ENCODE measurements around the gene CORT.
"Not testable (repeated sequence)": the region's sequence is repeated elsewhere in the genome, so short reads cannot be mapped to it uniquely, and the experiment has no call there.

Gene CORT

DNA sequence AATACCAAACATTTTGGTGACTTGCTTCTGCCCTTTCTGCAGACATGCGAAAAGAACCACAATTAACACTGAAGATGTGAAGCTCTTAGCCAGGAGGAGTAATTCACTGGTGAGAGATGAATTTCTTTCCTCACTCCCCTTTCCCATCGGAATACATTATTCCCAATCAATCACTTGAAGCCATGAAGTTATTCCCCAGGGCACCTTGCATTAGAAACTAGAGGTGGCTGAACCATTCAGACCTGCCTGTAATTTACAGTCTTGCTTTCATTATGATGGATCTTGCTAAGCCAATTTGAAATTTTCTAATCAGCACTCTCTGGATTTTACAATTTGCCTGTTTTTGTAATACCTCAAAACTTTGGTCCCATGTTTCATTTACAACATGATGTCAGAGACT lies 9.5 kb upstream of the CORT start:
- FAIRE-seq = no peak

DNA sequence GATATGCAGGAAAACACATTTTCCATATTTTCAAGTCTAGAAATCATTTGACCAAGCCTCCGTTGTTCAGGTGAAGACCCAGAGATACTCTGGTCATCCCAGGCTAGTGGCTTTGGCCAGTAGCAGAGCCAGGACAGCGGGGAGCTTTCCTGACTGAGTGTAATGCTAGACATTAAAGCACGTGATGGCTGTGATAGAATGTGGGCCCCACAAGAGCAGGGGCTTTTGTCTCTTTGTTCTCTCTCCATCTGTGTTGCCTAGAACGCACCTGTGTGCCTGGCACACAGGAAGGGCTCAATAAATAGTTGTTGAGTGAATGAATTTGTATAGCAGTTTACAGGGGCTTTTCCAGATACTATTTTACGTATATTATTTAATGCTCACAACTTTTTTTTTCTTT lies 9.0 kb upstream of the CORT start:
- no peak for FAIRE-seq

DNA sequence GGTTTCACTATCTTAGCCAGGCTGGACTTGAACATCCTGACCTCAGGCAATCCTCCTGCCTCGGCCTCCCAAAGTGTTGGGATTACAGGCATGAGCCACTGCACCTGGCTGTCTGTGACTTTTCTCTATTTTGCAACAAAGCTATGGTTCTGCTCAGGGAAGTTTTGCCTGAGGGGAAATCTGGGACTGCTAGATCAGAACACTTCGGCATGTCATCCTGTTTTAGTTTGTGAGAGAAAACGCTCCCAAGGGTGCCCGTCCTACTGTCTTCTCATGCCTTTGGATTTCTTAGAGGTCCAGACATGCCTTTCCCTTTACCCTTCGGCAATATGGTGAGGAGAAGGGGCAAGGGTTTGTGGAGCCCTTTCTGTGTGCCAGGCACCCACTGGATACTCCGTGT lies 5.6 kb upstream of the CORT start:
- no peak for FAIRE-seq

DNA sequence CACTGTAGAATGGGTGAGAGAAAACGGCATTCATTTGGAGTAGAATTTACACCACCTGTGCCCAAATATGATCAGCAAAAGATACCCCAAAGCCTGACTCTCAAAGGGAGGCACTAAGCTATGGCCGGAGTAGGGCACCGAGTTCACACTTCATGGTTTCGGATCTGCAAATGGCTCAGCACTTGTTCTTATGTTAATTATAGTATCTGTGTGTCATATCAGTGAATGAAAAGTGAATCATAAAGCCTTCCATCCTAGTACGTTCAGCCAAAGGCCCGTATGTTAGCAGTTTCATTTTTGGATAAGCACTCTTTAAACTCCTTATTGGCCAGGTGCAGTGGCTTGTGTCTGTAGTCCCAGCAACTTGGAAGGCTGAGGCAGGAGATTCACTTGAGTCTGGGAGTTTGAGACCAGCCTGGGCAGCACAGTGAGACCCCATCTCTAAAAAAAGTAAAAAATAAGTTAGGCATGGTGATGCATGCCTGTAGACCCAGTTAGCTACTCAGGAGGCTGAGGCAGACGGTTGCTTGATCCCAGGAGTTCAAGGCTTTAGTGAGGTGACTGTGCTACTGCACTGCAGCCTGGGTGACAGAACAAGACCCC lies 4.9 kb upstream of the CORT start:
- FAIRE-seq = no peak

DNA sequence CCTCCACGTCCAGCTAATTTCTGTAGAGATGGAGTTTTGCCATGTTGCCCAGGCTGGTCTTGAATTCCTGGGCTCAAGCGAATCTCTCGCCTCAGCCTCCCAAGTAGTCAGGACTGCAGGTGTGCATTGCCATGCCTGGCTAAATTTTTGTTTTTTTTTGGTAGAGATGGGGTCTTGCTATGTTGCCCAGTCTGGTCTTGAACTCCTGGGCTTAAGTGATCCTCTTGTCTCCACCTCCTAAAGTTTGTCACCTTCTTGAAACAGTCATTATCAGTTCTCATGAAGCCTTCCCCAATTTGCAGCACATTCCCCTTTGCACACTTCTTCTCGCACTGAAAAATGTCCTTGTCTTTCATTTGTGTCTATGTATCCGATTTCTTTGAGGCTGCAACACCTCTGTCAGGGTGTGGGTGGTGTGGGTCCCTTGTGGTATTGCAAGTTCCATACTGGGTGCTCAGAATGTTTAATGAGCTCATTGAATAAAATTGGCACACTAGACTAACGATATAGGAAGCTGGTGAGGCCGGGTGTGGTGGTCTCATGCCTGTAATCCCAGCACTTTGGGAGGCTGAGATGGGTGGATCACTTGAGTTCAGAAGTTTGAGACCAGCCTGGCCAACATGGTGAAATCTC lies 2.9 kb upstream of the CORT start:
- FAIRE-seq = no peak

DNA sequence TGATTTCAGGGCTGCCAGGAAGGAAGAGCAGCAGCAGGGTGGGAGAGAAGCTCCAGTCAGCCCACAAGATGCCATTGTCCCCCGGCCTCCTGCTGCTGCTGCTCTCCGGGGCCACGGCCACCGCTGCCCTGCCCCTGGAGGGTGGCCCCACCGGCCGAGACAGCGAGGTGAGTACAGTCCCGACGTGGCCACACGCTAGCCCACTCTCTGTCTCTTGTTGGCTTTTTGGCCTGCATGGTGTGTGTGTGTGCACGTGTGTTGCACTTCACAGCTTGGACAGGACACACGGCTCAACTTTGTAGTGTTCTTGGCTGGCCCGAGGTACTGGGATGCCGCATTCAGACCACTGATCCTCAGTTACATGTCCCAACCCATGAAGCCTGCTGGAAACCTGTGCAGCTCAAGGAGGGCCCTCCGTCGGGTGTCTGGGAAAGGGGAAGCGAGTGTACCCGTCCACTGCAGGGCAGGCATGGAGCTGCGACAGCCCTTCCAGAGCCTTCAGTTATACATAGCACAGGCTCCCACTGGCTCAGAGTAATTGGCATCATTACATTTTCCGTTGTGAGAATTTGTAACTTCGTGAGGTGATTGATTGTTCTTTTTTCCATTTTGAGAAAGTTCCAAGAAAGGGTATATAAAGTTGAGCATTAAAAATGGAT lies 454 bp downstream of the CORT start:
- no peak for FAIRE-seq

DNA sequence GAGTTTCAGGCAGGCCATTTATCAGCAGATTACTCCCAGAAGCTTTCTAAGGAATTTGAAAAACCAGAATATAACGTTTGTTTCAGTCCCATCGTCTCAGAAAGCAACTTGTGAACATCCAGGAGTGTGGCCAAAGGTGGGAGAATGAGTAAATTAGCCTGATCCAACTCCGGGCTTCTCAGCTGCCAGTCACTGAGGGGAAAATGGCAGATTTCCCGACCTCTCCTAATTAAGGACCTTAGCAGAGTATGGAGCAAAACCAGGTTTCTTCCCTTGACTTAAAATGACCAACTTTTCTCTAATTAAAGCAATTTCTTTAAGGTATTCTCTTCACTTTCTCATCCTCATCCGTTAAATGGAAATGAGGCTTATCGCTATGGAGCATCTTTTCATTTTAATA lies 1.0 kb downstream of the CORT start:
- FAIRE-seq = no peak

DNA sequence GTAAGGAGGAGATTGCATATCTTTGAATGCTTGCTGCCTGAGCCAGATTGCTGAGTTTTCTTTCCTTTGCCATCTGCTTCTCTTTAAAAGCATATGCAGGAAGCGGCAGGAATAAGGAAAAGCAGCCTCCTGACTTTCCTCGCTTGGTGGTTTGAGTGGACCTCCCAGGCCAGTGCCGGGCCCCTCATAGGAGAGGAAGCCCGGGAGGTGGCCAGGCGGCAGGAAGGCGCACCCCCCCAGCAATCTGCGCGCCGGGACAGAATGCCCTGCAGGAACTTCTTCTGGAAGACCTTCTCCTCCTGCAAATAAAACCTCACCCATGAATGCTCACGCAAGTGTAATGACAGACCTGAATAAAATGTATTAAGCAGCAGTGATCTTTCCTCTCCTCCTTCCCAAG lies 1.5 kb downstream of the CORT start:
- FAIRE-seq = no peak

DNA sequence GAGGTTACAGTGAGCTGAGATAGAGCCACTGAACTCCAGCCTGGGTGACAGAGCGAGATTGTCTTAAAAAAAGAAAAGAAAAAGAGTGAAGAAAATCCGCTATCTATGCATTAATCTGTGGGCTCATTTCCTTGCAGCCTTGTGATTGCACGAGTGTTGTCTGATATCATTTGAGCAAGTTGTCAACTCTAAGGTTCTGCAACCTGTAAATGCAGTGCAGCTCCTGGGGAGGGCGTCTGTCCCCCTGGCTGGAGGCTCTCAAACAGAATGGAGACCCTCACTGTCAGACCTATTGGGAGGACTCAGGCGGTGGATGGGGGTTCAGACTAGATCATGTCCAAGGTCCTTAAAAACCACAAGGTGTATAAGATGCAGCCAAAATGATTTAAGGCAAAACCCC lies 6.2 kb downstream of the CORT start:
- FAIRE-seq = no peak

DNA sequence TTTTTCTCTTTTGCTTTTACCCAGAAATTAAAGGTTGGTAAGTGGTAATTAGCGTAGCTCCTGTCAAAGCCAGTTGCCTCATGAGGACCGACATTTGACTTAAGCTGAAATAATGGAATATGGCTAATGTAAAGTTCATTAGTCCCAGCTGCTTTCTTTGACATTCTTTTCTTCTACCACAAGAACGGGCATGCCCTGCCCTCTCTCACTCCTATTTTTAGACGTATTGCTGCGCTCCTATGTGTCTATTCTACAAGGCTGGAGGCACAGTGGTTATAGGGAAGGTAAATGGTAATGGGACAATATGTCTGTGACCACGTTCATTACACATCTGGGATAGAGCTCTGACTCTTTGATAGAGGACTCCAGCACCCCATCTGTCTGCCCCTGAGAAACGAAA lies 6.8 kb downstream of the CORT start:
- no peak for FAIRE-seq

DNA sequence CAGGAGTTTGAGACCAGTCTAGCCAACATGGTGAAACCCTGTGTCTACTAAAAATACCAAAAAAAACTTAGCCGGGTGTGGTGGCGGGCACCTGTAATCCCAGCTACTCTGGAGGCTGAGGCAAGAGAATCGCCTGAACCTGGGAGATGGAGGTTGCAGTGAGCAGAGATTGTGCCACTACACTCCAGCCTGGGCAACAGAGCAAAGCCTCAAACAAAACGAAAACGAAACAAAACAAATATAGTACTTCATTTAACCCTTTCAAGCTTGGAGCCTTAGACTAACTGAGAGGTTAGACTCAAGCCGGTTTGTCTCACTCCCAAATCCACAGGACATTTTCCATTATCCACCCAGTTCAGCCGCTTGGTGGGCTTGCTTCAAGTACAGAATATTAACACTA lies 7.6 kb downstream of the CORT start:
- not testable (repeated sequence) for FAIRE-seq

DNA sequence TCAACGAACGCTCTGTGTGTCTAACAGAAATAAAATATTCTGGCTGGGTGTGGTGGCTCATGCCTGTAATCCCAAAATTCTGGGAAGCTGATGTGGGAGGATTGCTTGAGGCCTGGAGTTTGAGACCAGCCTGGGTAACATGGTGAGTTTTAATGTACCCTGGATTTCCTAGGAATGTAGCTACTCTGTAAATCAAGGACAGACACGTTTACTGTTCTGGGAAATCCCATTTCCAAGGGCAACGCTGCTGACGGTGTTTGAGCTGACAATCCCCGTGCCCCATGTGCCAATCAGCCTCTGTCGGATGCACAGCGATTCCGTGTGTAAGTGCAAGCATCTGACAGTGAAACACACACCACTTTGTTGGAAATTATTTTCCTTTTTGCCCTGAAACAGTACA lies 8.0 kb downstream of the CORT start:
- FAIRE-seq = no peak

DNA sequence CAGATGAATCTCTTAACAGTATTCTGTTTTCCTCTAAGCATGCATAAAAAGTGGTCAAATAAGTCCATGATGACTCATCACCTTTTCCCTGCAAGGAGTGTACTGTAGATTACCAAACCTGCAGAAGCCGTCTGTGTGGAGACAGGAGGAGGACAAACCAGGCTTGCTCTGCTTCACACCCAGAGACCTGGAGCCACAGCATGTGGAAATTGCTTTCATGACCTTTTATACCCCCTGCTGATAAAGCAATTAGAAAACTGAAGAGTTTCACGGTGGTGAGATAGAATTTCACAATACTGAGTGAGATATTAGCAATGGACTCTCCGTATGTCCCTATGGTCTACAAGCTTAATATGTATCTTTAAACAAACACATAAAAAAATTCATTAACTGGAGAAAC lies 9.4 kb downstream of the CORT start:
- FAIRE-seq = no peak

DNA sequence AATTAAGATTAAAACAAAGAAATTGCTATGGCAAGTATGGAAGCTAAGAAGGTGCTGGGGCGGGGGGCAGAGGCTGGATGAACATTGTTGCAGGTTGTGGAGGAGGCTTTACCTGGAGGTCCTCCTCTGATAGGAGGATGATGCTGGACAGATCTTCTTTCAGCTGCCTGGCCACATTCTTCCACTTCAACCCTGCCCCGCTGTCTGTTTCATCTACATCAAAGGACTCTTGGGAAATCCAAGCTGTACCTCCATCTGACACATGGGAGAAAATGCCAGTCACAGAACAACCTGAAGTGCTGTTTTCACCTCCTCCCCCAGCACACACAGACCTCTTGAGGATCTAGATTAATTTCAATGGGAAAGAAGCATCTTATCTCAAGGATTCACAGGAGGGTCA lies 17.2 kb downstream of the CORT start:
- no peak for FAIRE-seq

DNA sequence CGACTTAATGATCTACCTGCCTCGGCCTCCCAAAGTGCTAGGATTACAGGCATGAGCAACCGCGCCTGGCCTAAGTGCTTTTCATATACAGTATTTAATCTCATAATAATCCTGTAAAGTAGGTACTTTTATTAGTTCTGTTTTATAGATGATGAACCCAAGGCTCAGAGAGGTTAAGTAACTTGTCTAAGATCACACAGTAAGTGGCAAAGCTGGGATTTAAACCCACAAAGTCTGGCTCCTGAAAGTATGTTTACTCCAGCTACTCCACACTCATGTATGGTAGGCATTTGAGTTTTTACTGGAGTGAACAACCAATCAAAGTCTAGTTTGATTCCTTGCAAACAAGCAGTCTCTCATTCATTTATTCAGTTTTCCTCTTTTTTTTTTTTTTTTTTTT lies 20.2 kb downstream of the CORT start:
- FAIRE-seq = no peak

DNA sequence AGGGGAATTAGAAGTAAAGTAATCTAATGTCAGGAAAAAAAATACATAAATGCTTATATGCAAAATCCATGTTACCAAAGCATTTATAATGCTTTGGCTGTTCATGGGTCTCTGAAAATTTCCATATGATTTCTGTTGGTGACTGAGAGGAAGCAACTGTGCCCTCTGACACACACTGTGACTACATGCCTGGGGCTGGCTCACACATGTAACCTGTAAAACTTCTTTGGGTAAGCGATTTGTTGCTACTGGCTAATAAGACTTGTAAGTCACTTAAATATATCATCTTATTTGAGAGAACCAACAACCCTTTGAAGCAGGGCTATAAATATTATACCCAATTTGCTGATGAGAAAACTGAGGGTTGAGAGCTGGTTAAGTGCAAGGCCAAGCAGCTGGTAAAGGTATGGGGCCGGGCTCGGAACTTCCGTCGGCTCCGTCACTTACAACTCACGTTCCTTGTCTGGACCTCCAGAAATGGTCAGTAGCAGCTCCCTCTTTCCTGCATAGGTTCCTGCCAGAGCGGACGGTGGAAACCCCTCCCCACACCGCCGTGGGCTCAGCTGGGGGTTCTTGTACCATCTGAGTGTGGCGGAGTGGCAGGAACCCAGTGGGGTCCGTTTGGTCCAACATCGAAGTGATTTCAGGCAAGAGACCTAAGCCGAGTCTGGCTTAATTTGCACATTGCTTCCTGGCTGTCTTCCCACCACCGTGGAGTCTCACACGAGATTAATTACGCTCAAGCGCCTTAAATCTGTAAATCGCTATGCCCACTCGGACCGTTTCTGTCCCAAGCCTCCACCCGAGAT lies 21.8 kb downstream of the CORT start:
- no peak for FAIRE-seq

DNA sequence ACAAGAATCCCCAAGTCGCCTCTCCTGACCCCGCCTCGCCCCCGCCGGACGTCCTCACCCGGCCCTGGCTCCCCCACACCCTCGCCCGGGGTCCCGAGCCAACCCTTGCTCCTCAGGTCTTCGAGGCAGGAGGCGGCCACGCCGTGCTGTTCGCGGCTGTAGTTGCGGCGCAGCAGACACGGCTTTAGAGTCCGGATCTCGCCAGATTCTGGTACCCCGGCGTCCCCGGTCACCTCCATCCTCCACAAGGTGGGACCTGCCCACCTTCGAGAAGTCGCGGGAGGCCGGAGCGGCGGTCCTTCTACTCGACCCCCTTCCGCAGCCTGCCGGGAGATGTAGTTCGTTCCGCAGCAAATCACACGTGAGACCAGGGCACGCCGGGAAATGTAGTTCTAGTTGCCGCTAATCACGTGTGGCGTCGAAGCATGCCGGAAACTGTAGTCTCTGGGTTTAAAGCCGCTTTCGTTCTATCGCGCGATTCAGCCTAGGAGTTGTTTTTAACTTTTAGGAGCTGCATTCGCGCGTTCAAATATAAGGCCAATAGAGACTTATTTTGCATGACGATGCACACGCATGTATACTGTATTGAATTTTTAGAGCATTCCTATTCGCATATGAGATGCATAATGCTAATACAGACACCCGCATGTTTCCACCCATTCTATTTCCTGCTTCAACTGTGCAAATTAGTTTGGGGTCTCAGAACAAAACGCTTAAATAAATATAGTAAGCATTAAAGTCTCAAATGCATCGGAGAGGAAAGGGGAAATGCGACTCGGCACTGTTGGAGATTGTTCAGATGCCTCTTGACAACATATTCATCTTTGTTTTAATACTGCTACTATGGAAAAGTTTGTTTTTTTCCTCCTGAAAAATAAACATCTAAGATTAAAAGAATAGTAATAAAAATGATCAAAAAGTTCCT lies 22.7 kb downstream of the CORT start, which contains the start of gene DFFA:
Gene DFFA (minus strand): TSS at position 310 of the 925 bp plus-strand sequence. CDS start 71 bp downstream, at position 239.
- FAIRE-seq = no peak

DNA sequence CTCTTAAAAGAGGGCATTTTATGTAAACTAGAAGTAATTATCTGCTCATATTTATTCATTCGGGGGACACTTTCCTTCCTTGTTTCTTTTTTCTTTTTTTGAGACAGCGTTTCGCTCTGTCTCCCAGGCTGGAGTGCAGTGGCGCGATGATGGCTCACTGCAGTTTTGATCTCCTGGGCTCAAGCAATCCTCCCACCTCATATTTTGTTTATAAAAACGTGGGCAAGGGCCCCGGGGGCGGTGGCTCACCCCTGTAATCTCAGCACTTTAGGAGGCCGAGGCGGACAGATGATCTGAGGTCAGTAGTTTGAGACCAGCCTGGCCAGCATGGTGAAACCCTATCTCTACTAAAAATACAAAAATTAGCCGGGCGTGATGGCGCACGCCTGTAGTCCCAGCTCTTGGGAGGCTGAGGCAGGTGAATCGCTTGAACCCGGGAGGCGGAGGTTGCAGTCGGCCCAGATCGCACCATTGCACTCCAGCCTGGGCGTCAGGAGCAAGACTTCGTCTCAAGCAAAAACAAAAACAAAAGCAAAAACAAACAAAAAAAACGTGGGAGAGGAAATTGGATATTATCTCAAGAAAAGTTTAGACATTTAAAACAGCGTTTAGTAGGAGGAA lies 23.4 kb downstream of the CORT start:
- no peak for FAIRE-seq

DNA sequence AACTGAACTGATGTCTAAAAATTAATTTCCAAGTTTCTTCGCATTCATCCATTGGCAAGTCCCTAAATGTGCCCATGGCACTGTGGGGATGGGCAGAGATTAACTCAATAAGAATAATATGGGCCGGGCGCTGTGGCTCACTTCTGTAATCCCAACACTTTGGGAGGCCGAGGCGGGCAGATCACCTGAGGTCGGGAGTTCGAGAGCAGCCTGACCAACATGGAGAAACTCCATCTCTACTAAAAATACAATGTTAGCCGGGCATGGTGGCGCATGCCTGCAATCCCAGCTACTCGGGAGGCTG lies 24.4 kb downstream of the CORT start:
- FAIRE-seq = not testable (repeated sequence)

DNA sequence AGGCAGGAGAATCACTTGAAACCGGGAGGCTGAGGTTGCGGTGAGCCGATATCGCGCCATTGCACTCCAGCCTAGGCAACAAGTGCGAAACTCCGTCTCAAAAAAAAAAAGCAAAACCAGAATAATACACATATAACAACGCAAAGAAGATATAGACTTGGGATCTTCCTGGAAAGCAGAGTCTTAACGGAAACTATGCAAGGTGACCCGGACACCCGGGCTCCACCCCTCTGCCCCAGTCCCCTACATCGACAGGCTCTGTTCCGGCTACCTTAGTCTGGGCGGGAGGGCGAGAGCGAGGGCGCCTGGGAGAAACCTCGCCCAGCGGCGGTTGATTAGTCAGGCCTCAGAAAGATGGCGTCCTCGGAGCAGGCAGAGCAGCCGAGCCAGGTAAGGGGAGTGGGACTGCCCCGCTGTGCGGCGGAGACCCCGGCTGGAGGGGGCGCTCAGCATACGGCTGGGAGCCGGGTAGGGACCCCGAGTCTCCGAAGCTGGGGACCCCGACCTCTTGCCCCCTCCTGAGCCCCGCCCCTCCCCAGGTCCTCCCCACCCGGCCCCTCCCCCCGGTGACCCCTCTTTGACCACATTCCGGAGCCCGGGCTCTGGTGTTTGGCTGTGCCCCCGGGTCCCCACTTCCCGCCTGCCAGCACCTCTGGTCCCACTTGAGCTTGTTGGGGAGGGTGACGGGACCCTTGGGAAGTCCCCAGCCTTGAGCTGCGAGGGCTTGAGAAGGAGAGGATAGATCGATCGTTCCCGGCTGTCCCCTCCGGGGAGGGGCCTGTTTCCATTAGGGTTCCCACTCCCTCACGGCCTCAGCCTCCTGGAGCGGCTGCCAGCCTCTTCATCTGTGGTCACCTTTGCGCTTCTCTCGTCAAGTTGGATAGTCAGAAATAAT lies 25.0 kb downstream of the CORT start, which contains the start of gene PEX14:
Gene PEX14 (plus strand): TSS at position 338 of the 895 bp plus-strand sequence. CDS start 17 bp downstream, at position 355.
- no peak for FAIRE-seq

DNA sequence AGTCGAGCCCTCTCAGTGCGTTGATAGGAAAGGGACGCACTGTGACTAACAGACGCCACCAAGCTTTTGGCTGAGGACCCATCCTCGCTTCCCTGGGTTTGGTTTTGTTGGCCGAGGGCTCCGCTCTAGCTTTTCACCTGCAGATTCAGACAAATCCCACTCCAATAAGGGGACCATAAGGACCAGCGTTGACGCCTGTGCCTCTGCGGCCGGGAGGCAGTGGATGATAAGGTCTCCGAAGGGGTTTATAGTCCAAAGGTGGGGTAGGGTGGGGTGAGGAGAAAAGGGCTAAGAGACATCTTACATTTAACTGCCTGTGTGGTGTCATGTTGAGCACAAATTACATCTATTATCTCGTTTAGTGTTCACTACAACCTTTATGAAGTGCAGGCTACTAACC lies 25.7 kb downstream of the CORT start:
- FAIRE-seq = no peak

Measured in colon (tissue), 2 donors.